Activated naive CD8-positive, alpha-beta T cell treated with anti-CD3 and anti-CD28 coated beads, Interleukin-2, amount 10 ng/mL, durations not matched to agents 7 days and 5 days (primary cell): ENCODE data around the gene NDUFV2. TPM values are rescaled to one million over a fixed set of nuclear protein-coding genes. Genes with fewer than 3 reads are reported as not detected.

Experiments used
- ATAC-seq: fragments of 150-1000 bp; cut with Tn5 transposase; one replicate; pipeline ENCODE4 v1.10.0; 2021; ENCODE audit warnings: low read depth, moderate library complexity
- POLR2A ChIA-PET: fragments of 350-600 bp; sonication (Branson Sonifier 250); formaldehyde crosslinking; loops from one replicate; lab custom pipeline; 2021; ENCODE audit warnings: antibody characterized with exemption; lab: Charles Lee
- DNase-seq: peaks from one replicate; pipeline ENCODE4 v3.0.0; 2021
- H3K27ac Mint-ChIP-seq: one replicate; pipeline ENCODE4 v1.8.0; 2022; ENCODE audit warnings: mild to moderate bottlenecking, mixed read lengths
- H3K27me3 Mint-ChIP-seq: one replicate; pipeline ENCODE4 v1.8.0; 2022; ENCODE audit warnings: mild to moderate bottlenecking, moderate library complexity, mixed read lengths
- H3K36me3 Mint-ChIP-seq: one replicate; pipeline ENCODE4 v1.8.0; 2021; ENCODE audit warnings: mild to moderate bottlenecking, mixed read lengths
- H3K4me1 Mint-ChIP-seq: one replicate; pipeline ENCODE4 v1.8.0; 2021; ENCODE audit warnings: mixed read lengths
- H3K4me3 Mint-ChIP-seq: one replicate; pipeline ENCODE4 v1.8.0; 2022; ENCODE audit warnings: mild to moderate bottlenecking, moderate library complexity, mixed read lengths
- H3K9me3 Mint-ChIP-seq: one replicate; pipeline ENCODE4 v1.8.0; 2021; ENCODE audit warnings: mixed read lengths
- total RNA-seq, 2 experiments: library from RNA; stranded (reverse); gene quantifications; one replicate each; pipeline ENCODE4 v1.2.3, GENCODE V29; 2021

Gene NDUFV2
- total RNA-seq, 2 experiments from 2014 or later = 166 to 168 TPM

- no peak for DNase-seq
- H3K27ac Mint-ChIP-seq = no peak overlapping the region
- H3K27me3 Mint-ChIP-seq = no peaks in the 10 kb centered on the region
These were observed 30.1 kb downstream of the NDUFV2 start for GRCh38 chr18:9132628-9133027.

DNA sequence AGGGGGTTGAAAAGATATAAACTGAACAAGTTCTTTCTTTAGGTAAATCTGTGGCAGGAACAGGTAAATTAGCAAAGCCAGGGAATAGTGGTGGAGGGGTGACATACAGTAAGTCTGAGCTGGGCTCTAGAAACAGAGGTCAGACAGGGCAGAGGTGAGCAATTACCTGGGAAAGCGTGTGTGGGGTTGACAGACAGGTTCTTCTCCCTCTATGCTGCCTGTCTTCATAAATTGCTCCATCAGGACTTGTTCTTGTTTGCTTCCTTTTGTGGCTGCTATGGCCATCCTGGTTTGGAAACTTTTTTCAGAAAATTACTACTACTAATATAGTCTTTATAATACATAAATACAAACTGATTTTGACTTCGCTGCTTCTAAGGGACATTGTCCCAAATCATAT is 30.7 kb downstream of the NDUFV2 start:
- H3K27ac Mint-ChIP-seq = peak overlapping the region; percentile 46
- peaks cover 35% of the 10 kb centered on the region for H3K36me3 Mint-ChIP-seq
- H3K4me3 Mint-ChIP-seq = no peak overlapping the region
- no peaks in the 10 kb centered on the region for H3K9me3 Mint-ChIP-seq
- ATAC-seq = no peak
- DNase-seq = no peak
- POLR2A ChIA-PET = no interaction called here
- H3K4me1 Mint-ChIP-seq = peaks cover 29% of the 10 kb centered on the region
- H3K27me3 Mint-ChIP-seq = no peaks in the 10 kb centered on the region

More at GRCh38 chr18:9132628-9133027, 30.1 kb downstream of the NDUFV2 start:
- Mint-ChIP-seq H3K9me3 (no peaks in the 10 kb centered on the region), H3K36me3 (peaks cover 38% of the 10 kb centered on the region), H3K4me3 (no peak overlapping the region), H3K4me1 (peaks cover 31% of the 10 kb centered on the region)
- POLR2A ChIA-PET = interaction anchor here (0.5 kb wide), 1 partner anchor 44 kb away, joined by 3 read pairs; no protein-coding TSS in a partner anchor
- no peak for ATAC-seq

GRCh38 chr18:9135081-9135911 is 32.8 kb downstream of the NDUFV2 start:
- Mint-ChIP-seq H3K27ac (peak overlapping the region; percentile 99), H3K4me1 (peaks cover 34% of the 10 kb centered on the region), H3K27me3 (no peaks in the 10 kb centered on the region), H3K36me3 (peaks cover 30% of the 10 kb centered on the region), H3K9me3 (no peaks in the 10 kb centered on the region), H3K4me3 (peak overlapping the region; percentile 97)
- POLR2A ChIA-PET = interaction anchor here (1.0 to 6.6 kb wide), 13 partner anchors 9 to 52 kb away, joined by 3 to 99 read pairs (median 15); partner anchors contain the start of gene NDUFV2
- no peak for DNase-seq
- ATAC-seq = no peak

GRCh38 chr18:9135912-9136314 is 33.4 kb downstream of the NDUFV2 start:
- no peaks in the 10 kb centered on the region for H3K9me3 Mint-ChIP-seq
- DNase-seq = no peak
- ATAC-seq = no peak
- POLR2A ChIA-PET = interaction anchor here (1.0 to 6.6 kb wide), 13 partner anchors 9 to 53 kb away, joined by 3 to 99 read pairs (median 15); partner anchors contain the start of gene NDUFV2
- H3K36me3 Mint-ChIP-seq = peaks cover 27% of the 10 kb centered on the region
- H3K4me3 Mint-ChIP-seq = peak overlapping the region; percentile 97
- peak overlapping the region; percentile 99 for H3K27ac Mint-ChIP-seq
- H3K4me1 Mint-ChIP-seq = peaks cover 39% of the 10 kb centered on the region
- no peaks in the 10 kb centered on the region for H3K27me3 Mint-ChIP-seq

GRCh38 chr18:9136315-9137155 is 34.0 kb downstream of the NDUFV2 start, which contains the start of gene ANKRD12:
ANKRD12 (plus strand) TSS chr18:9136781; CDS start chr18:9182433, 45,652 bp downstream.
- POLR2A ChIA-PET = interaction anchor here (0.6 to 6.6 kb wide), 24 partner anchors 10 to 777 kb away, joined by 3 to 99 read pairs (median 5); partner anchors contain the start of genes NDUFV2, RAB12 and VAPA
- peak within 1 kb of the TSS; percentile 99 for H3K27ac Mint-ChIP-seq
- peaks cover 45% of the 10 kb centered on the region for H3K4me1 Mint-ChIP-seq
- peak within 1 kb of the TSS; percentile 97 for H3K4me3 Mint-ChIP-seq
- DNase-seq (peak; percentile 99), ATAC-seq (peak; percentile 78)
- no peaks in the 10 kb centered on the region for H3K9me3 Mint-ChIP-seq
- H3K36me3 Mint-ChIP-seq = peaks cover 26% of the 10 kb centered on the region
- H3K27me3 Mint-ChIP-seq = no peaks in the 10 kb centered on the region

GRCh38 chr18:9137168-9138066 is 34.9 kb downstream of the NDUFV2 start:
- POLR2A ChIA-PET = interaction anchor here (0.6 to 6.6 kb wide), 23 partner anchors 10 to 776 kb away, joined by 3 to 99 read pairs (median 5); partner anchors contain the start of genes NDUFV2, RAB12 and VAPA
- H3K9me3 Mint-ChIP-seq = no peaks in the 10 kb centered on the region
- H3K27me3 Mint-ChIP-seq = no peaks in the 10 kb centered on the region
- DNase-seq (peak; percentile 83), ATAC-seq (peak; percentile 43)
- H3K36me3 Mint-ChIP-seq = peaks cover 22% of the 10 kb centered on the region
- H3K4me1 Mint-ChIP-seq = peaks cover 53% of the 10 kb centered on the region
- peak overlapping the region; percentile 93 for H3K4me3 Mint-ChIP-seq
- peak overlapping the region; percentile 91 for H3K27ac Mint-ChIP-seq

DNA sequence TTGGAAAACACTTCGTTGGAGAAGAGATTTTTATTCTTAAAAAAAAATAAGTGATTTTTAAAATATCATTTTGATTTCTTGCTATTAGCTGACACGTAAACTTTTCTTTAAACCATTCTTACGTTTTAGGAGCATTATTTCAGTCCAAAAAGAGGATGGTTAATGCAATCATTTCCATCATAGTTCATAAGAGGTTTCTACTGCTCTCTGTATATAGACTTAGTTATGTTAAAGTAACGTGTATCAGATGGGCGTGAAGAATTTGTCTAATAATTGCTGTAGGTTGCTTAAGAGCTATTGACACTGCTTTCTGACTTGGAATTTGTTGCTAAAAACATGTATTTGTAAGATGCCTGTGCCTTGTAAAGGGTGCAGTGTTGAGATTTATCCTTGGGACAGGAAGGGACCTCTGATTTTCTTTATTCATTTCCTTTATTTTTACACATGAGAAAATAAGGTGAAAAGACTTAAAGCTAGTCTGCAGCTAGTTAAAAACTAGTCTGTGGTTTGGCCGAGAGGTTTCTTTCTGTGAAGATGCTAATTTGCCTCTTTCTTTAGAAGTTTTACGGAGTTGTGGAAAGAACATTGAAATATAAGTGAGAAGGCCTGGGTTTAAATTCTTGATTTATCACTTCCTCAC is 37.0 kb downstream of the NDUFV2 start:
- POLR2A ChIA-PET = interaction anchor here (6.6 kb wide), 1 partner anchor 36 kb away, joined by 99 read pairs; the partner anchor contains the start of gene NDUFV2
- H3K36me3 Mint-ChIP-seq = peaks cover 18% of the 10 kb centered on the region
- H3K4me3 Mint-ChIP-seq = peak overlapping the region; percentile 93
- peaks cover 54% of the 10 kb centered on the region for H3K4me1 Mint-ChIP-seq
- ATAC-seq (no peak), DNase-seq (no peak)
- H3K27ac Mint-ChIP-seq = peak overlapping the region; percentile 78
- no peaks in the 10 kb centered on the region for H3K27me3 Mint-ChIP-seq
- H3K9me3 Mint-ChIP-seq = no peaks in the 10 kb centered on the region

DNA sequence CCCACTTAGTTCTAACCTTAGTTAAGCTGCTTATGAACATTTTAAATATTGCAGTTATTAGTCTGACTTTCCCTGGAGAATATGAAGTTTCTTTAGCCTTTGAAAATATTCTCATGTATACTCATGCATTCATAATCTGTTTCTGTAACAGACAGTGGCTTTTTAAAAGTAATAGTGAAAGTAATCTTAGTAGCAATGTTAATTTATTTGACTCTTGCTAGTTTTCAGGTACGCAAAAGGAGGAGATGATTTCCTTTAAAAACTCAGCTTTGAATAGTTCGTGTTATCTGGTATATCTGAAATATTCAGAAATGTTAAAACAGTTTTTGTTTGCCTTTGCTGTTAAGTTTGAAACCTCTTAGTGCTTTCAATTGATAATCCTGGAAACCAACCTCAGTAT is 37.9 kb downstream of the NDUFV2 start:
- H3K4me3 Mint-ChIP-seq = peak overlapping the region; percentile 77
- H3K27ac Mint-ChIP-seq = peak overlapping the region; percentile 78
- no peaks in the 10 kb centered on the region for H3K9me3 Mint-ChIP-seq
- H3K4me1 Mint-ChIP-seq = peaks cover 55% of the 10 kb centered on the region
- peaks cover 18% of the 10 kb centered on the region for H3K36me3 Mint-ChIP-seq
- no peak for DNase-seq
- no peaks in the 10 kb centered on the region for H3K27me3 Mint-ChIP-seq
- POLR2A ChIA-PET = interaction anchor here (6.6 kb wide), 1 partner anchor 37 kb away, joined by 99 read pairs; the partner anchor contains the start of gene NDUFV2
- ATAC-seq = no peak

- ATAC-seq = no peak
- DNase-seq = no peak
- no peaks in the 10 kb centered on the region for H3K27me3 Mint-ChIP-seq
- POLR2A ChIA-PET = interaction anchor here (0.9 to 1.6 kb wide), 2 partner anchors 50 to 63 kb away, joined by 4 to 5 read pairs; no protein-coding TSS in a partner anchor
- peaks cover 53% of the 10 kb centered on the region for H3K4me1 Mint-ChIP-seq
- H3K9me3 Mint-ChIP-seq = no peaks in the 10 kb centered on the region
- H3K4me3 Mint-ChIP-seq = peak overlapping the region; percentile 77
- peaks cover 18% of the 10 kb centered on the region for H3K36me3 Mint-ChIP-seq
- H3K27ac Mint-ChIP-seq = peak overlapping the region; percentile 55
These were observed 38.5 kb downstream of the NDUFV2 start for GRCh38 chr18:9140984-9141383.

GRCh38 chr18:9146224-9146623 is 43.7 kb downstream of the NDUFV2 start:
- Mint-ChIP-seq H3K27me3 (no peaks in the 10 kb centered on the region), H3K36me3 (peaks cover 10% of the 10 kb centered on the region), H3K4me1 (peaks cover 59% of the 10 kb centered on the region), H3K27ac (no peak overlapping the region), H3K9me3 (no peaks in the 10 kb centered on the region), H3K4me3 (no peak overlapping the region)
- DNase-seq (no peak), ATAC-seq (no peak)
- POLR2A ChIA-PET = interaction anchor here (2.8 kb wide), 1 partner anchor 10 kb away, joined by 17 read pairs; the partner anchor contains the start of gene ANKRD12

DNA sequence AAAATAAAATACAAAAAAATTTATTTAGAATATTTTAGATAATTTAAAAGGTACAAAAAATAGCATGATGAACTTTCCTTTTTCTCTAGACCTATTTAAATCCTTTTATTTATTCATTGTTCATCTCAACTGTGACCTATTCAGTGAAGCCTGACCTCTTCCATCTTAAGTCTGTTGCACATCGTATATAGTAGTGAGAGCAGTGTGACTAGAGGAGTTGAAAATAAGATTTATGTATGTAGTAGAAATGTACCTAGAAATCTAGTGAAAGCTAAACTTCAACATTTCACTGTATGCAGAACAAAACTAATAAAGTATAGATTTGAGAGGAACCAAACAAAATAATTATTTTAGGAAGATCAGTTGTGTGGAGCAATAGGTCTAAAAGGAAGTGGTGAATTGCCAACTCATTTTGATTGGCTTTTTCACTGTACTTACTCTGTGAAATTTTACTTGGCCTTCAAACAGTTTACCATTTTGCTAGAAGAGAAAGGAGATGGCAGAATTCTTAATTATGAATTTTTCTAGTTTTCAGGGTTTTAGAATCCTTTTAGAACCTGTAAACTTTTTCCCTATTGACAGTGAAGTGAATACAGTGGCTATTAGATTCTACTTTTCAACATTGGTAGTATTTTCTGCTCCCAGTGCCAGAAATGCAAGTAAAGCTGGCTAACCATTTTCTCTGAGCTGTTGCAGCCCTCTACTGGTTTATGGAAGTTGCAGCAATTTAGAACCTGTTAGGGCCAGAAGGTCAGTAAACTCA is 45.1 kb downstream of the NDUFV2 start:
- Mint-ChIP-seq H3K27me3 (no peaks in the 10 kb centered on the region), H3K27ac (peak overlapping the region; percentile 91), H3K4me3 (peak overlapping the region; percentile 72), H3K4me1 (peaks cover 54% of the 10 kb centered on the region), H3K36me3 (peaks cover 5% of the 10 kb centered on the region), H3K9me3 (no peaks in the 10 kb centered on the region)
- DNase-seq (no peak), ATAC-seq (peak; percentile 73)
- POLR2A ChIA-PET = interaction anchor here (0.8 to 2.8 kb wide), 5 partner anchors 11 to 75 kb away, joined by 3 to 17 read pairs (median 3); partner anchors contain the start of gene ANKRD12
